Suppressor macrophage treated with lipopolysaccharide for 4 hours (primary cell): ENCODE data around the gene PTPN2.
A peak's percentile ranks its signal among the peaks of the same experiment; 100 is the strongest.

Experiments
- DNase-seq: peaks from one replicate; pipeline ENCODE4 v3.0.0-alpha.2; 2020

The PTPN2 gene

GRCh38 chr18:12857215-12857905 lies 26.7 kb downstream of the PTPN2 start:
- no peak for DNase-seq

- no peak for DNase-seq
Measured at GRCh38 chr18:12855916-12856315, 28.1 kb downstream of the PTPN2 start.

- no peak for DNase-seq
Measured at GRCh38 chr18:12852566-12853315, 31.3 kb downstream of the PTPN2 start.

- peak; percentile 59 for DNase-seq
Measured at GRCh38 chr18:12851716-12852115, 32.3 kb downstream of the PTPN2 start.

- DNase-seq = no peak
Measured at GRCh38 chr18:12849548-12849947, 34.5 kb downstream of the PTPN2 start.

- DNase-seq = no peak
Measured at GRCh38 chr18:12848405-12848804, 35.6 kb downstream of the PTPN2 start.

- DNase-seq = no peak
Measured at GRCh38 chr18:12844391-12844790, 39.6 kb downstream of the PTPN2 start.

- DNase-seq = peak; percentile 41
Measured at GRCh38 chr18:12843420-12844350, 40.4 kb downstream of the PTPN2 start.

GRCh38 chr18:12842459-12843380 lies 41.3 kb downstream of the PTPN2 start:
- no peak for DNase-seq

- DNase-seq = peak; percentile 36
Measured at GRCh38 chr18:12841070-12841469, 43.0 kb downstream of the PTPN2 start.

- peak; percentile 51 for DNase-seq
Measured at GRCh38 chr18:12840382-12840781, 43.7 kb downstream of the PTPN2 start.

- DNase-seq = peak; percentile 92
Measured at GRCh38 chr18:12839526-12840196, 44.4 kb downstream of the PTPN2 start.

GRCh38 chr18:12839057-12839525 lies 44.9 kb downstream of the PTPN2 start:
- peak; percentile 91 for DNase-seq

GRCh38 chr18:12838178-12838634 lies 45.8 kb downstream of the PTPN2 start:
- DNase-seq = peak; percentile 97

GRCh38 chr18:12837747-12838146 lies 46.3 kb downstream of the PTPN2 start:
- peak; percentile 84 for DNase-seq

GRCh38 chr18:12836551-12836950 lies 47.5 kb downstream of the PTPN2 start:
- no peak for DNase-seq

- DNase-seq = no peak
Measured at GRCh38 chr18:12828116-12829051, 55.7 kb downstream of the PTPN2 start.

- DNase-seq = no peak
Measured at GRCh38 chr18:12827588-12827987, 56.4 kb downstream of the PTPN2 start.

GRCh38 chr18:12825230-12825629 lies 58.8 kb downstream of the PTPN2 start:
- DNase-seq = no peak

GRCh38 chr18:12823892-12824291 lies 60.1 kb downstream of the PTPN2 start:
- DNase-seq = no peak
